ENCODE measurements around the gene ELAVL3.

DNA sequence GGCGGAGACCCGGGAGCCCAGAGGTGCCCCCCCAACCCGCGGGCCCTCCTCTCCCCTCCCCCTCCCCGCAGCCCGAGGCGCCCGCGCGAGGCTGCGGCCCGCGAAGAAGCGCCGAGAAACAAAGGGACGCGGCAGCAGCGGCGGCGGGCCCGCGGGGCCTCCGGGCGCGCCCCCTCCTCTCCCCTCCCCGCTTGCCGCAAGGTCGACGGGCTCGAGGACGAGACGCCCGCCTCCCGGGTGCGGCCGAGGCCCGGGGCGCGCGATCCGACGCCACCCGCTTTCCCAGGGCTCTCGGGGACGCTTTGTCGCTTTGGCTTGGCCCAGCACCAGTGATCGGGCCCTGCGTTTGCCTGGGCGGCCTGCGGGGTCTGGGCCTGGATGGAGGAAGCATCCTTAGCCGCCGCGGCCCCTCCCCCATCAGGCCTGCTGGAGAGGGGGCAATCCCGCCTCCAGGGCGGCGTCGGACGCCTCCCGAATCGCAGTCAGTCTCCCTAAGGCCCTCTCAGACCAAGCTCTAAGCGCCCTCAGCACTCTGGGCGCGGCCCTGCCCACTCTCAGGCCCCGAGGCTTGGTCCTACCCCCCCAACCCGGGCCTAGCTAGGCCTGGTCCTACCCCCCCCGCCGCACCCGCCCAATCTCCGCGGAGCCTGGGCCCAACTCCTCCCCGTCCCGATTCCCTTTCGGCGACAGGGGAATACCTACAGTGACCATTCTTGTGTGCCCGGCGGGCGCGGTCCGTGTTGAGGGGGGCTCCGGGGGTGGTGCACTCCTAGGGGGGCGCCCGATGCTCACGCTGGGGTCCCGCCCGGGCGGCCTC, 740 bp downstream of the ELAVL3 start:
- TF ChIP-seq, protein P1, sequence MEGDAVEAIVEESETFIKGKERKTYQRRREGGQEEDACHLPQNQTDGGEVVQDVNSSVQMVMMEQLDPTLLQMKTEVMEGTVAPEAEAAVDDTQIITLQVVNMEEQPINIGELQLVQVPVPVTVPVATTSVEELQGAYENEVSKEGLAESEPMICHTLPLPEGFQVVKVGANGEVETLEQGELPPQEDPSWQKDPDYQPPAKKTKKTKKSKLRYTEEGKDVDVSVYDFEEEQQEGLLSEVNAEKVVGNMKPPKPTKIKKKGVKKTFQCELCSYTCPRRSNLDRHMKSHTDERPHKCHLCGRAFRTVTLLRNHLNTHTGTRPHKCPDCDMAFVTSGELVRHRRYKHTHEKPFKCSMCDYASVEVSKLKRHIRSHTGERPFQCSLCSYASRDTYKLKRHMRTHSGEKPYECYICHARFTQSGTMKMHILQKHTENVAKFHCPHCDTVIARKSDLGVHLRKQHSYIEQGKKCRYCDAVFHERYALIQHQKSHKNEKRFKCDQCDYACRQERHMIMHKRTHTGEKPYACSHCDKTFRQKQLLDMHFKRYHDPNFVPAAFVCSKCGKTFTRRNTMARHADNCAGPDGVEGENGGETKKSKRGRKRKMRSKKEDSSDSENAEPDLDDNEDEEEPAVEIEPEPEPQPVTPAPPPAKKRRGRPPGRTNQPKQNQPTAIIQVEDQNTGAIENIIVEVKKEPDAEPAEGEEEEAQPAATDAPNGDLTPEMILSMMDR (IDR thresholded peaks at IDR 0.05), result no peak
- no peak for TF ChIP-seq ZFX (IDR thresholded peaks at IDR 0.05; ENCODE audit: borderline replicate concordance)
